IMR-90 (cell line): ENCODE results near the gene PRKCH.

Experiments
- BHLHE40 ChIP-seq: fragments of 150-350 bp; IDR thresholded peaks from 2 replicates; pipeline ENCODE4 v1.6.1; 2016; ENCODE audit warnings: mild to moderate bottlenecking, low read depth, low read length
- NFE2L2 ChIP-seq: fragments of 150-350 bp; IDR thresholded peaks from 2 replicates; pipeline ENCODE4 v1.6.1; 2016; ENCODE audit warnings: low read depth, mild to moderate bottlenecking, low read length
- POLR2A ChIP-seq: IDR thresholded peaks from 2 replicates; pipeline ENCODE4 v1.6.1; 2012; ENCODE audit warnings: mild to moderate bottlenecking, low read depth, low read length
- RFX5 ChIP-seq: IDR thresholded peaks from 2 replicates; pipeline ENCODE4 v1.8.0; 2012; ENCODE audit warnings: low read depth, mild to moderate bottlenecking, low read length, moderate library complexity
- SMC3 ChIP-seq: fragments of 150-350 bp; IDR thresholded peaks from 2 replicates; pipeline ENCODE4 v1.6.1; 2016; ENCODE audit warnings: low read depth, mild to moderate bottlenecking, antibody characterized with exemption, low read length, moderate library complexity
- TF ChIP-seq, protein P1 (sequence below): conservative IDR thresholded peaks from 2 replicates; pipeline ENCODE4 v1.5.1; 2012; ENCODE audit warnings: mild to moderate bottlenecking, low read depth, low read length, improper control_type of control experiment
- TF ChIP-seq, protein P2 (sequence below): fragments of 150-350 bp; IDR thresholded peaks from 2 replicates; pipeline ENCODE4 v1.6.1; 2017; ENCODE audit warnings: mild to moderate bottlenecking, antibody characterized with exemption, low read length, low read depth
- TF ChIP-seq, protein P3 (sequence below): fragments of 150-350 bp; IDR thresholded peaks from 2 replicates; pipeline ENCODE4 v1.6.1; 2016; ENCODE audit warnings: low read depth, mild to moderate bottlenecking, low read length, moderate library complexity, borderline replicate concordance

DNA sequence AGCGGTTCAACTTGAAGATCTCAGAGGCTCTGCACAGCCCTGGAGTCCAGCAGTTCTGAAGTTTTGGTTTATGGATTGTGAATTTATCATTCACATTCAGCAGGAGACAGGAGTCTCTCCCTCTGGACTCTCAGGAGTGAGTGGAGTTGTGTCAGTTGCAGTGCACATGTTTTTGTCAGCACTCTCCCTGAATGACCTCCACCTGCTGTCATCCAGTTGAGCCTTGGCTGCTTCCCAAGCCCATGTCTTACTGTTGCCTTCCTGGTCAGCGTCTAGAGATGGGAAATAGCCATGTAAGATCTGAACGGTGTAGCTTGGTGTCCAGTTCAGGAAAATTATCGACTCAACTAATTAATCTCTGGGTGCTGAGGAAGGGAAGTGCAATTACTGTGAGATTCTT is 133.2 kb downstream of the PRKCH start:
- TF ChIP-seq, protein P1, sequence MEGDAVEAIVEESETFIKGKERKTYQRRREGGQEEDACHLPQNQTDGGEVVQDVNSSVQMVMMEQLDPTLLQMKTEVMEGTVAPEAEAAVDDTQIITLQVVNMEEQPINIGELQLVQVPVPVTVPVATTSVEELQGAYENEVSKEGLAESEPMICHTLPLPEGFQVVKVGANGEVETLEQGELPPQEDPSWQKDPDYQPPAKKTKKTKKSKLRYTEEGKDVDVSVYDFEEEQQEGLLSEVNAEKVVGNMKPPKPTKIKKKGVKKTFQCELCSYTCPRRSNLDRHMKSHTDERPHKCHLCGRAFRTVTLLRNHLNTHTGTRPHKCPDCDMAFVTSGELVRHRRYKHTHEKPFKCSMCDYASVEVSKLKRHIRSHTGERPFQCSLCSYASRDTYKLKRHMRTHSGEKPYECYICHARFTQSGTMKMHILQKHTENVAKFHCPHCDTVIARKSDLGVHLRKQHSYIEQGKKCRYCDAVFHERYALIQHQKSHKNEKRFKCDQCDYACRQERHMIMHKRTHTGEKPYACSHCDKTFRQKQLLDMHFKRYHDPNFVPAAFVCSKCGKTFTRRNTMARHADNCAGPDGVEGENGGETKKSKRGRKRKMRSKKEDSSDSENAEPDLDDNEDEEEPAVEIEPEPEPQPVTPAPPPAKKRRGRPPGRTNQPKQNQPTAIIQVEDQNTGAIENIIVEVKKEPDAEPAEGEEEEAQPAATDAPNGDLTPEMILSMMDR, result no peak
- TF ChIP-seq POLR2A, result no peak
- TF ChIP-seq, protein P2, sequence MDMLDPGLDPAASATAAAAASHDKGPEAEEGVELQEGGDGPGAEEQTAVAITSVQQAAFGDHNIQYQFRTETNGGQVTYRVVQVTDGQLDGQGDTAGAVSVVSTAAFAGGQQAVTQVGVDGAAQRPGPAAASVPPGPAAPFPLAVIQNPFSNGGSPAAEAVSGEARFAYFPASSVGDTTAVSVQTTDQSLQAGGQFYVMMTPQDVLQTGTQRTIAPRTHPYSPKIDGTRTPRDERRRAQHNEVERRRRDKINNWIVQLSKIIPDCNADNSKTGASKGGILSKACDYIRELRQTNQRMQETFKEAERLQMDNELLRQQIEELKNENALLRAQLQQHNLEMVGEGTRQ, result no peak
- TF ChIP-seq, protein P3, sequence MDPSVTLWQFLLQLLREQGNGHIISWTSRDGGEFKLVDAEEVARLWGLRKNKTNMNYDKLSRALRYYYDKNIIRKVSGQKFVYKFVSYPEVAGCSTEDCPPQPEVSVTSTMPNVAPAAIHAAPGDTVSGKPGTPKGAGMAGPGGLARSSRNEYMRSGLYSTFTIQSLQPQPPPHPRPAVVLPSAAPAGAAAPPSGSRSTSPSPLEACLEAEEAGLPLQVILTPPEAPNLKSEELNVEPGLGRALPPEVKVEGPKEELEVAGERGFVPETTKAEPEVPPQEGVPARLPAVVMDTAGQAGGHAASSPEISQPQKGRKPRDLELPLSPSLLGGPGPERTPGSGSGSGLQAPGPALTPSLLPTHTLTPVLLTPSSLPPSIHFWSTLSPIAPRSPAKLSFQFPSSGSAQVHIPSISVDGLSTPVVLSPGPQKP, result no peak
- no peak for TF ChIP-seq NFE2L2
- TF ChIP-seq SMC3, result no peak
- TF ChIP-seq RFX5, result no peak
- TF ChIP-seq BHLHE40, result no peak
